Measurements from ENCODE around the gene UBTF. TPM values are rescaled to one million over a fixed set of nuclear protein-coding genes. Genes with fewer than 3 reads are reported as not detected.

UBTF gene
- total and polyA plus RNA-seq, 7 experiments from 2014 or later = 49.0 to 303 (median 162) TPM

DNA sequence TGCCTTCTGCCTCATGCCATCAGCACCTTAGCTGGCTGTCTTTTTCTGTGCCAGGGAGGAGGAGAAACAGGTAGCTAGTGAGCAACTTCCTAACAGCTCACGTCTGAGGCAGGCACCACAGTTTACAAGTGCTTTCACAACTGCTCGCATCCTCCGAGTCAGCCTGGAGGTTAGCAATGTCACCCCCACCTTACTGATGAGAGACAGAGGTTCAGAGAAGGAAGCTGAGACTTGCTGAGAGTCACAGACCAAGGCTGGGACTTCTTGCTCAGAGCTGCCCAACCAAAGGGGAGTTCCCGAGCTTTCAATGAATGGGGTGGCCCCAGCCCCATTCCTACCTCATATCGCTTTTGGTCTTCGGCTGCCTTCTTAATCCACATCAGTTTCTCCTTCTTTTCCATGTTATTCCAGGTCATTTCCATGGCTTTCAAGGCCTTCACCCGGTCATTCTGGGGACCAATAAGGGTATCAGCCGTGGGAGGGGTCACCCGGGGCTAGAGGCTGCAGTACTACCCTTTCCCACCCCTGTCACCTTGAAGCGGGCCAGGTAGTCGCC, 9.6 kb downstream of the UBTF start:
- Mint-ChIP-seq H3K27me3 (no peaks in the 10 kb centered on the region), H3K4me3 (peak overlapping the region; percentile 16 to 77 (median 60)), H3K9me3 (no peaks in the 10 kb centered on the region), H3K36me3 (peaks cover 9 to 36% (median 26%) of the 10 kb centered on the region in 5 donors), H3K27ac (peak overlapping the region; percentile 52 to 90 (median 81)), H3K4me1 (peaks cover 23 to 61% (median 45%) of the 10 kb centered on the region in 7 donors)
- Histone ChIP-seq H3K27ac (ENCODE audit: low read depth, low read length) (peak overlapping the region; percentile 68), H3K36me3 (ENCODE audit: control insufficient read depth in 2 of 3, insufficient read depth in 3 of 3, low read length in 3 of 3) (peaks cover 26 to 75% (median 30%) of the 10 kb centered on the region in 3 experiments), H3K4me1 (ENCODE audit: control insufficient read depth in 2 of 2, insufficient read depth in 2 of 2, low read length in 2 of 2) (peaks cover 18 to 40% of the 10 kb centered on the region in 2 donors), H3K4me3 (ENCODE audit: low read length) (no peak overlapping the region), H3K27me3 (ENCODE audit: control insufficient read depth in 2 of 2, insufficient read depth in 2 of 2, low read length in 2 of 2) (no peaks in the 10 kb centered on the region), H3K9me3 (ENCODE audit: control insufficient read depth in 2 of 3, low read length in 3 of 3) (no peaks in the 10 kb centered on the region)
- intact Hi-C loops (cut with micrococcal nuclease) = loop anchor here (1.0 to 10.0 kb wide), 9 partner anchors 8 to 1105 kb away; partner anchors contain the start of genes GRN (in 1 of the 2), HROB (in 1 of the 2), MAP3K14 (in 1 of the 2) and SLC25A39 (in 1 of the 2)
- POLR2A ChIA-PET = interaction anchor here (0.7 to 14.1 kb wide), 14 partner anchors 10 to 141 kb away, joined by 3 to 319 read pairs (median 5); partner anchors contain the start of genes ATXN7L3, HDAC5, SLC25A39 and TMUB2
- peak in 1 of 9 donors; percentile 17 for DNase-seq
- ATAC-seq = no peak
- CTCF ChIA-PET = interaction anchor here (0.6 to 5.0 kb wide), 19 partner anchors 8 to 144 kb away, joined by 3 to 47 read pairs (median 7); partner anchors contain the start of genes GRN, HDAC5, TMUB2 and UBTF

DNA sequence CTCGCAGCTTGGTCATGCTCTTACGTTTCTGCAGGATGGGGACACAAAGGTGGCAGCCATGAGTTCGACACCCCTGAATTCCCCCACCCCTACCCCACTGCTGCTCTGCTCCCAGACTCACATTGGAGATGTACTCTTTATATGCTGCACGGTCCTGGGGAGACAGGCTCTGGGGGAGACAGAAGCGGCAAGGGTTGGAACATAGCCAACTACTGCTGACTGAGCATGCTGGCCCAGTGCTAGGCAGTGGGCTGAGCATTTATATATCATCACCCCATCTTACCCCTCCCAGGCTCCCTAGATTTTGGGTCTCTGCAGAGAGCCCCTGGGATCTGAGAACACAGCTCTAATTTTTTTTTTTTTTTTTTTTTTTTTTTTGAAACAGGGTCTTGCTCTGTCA, 11.7 kb downstream of the UBTF start:
- Mint-ChIP-seq H3K4me1 (peaks cover 22 to 59% (median 46%) of the 10 kb centered on the region in 7 donors), H3K27me3 (no peaks in the 10 kb centered on the region), H3K27ac (peak overlapping the region in 3 of 9 donors; percentile 12 to 66 (median 48)), H3K9me3 (peaks cover 0 to 3% (median 0%) of the 10 kb centered on the region in 11 donors), H3K36me3 (peaks cover 5 to 24% (median 13%) of the 10 kb centered on the region in 5 donors), H3K4me3 (peak overlapping the region in 1 of 10 donors; percentile 59)
- Histone ChIP-seq H3K27ac (ENCODE audit: low read depth, low read length) (no peak overlapping the region), H3K4me3 (ENCODE audit: low read length) (no peak overlapping the region), H3K27me3 (ENCODE audit: control insufficient read depth in 2 of 2, insufficient read depth in 2 of 2, low read length in 2 of 2) (no peaks in the 10 kb centered on the region), H3K4me1 (ENCODE audit: control insufficient read depth in 2 of 2, insufficient read depth in 2 of 2, low read length in 2 of 2) (peaks cover 22 to 32% of the 10 kb centered on the region in 2 donors), H3K36me3 (ENCODE audit: control insufficient read depth in 2 of 3, insufficient read depth in 3 of 3, low read length in 3 of 3) (peaks cover 19 to 54% (median 23%) of the 10 kb centered on the region in 3 experiments), H3K9me3 (ENCODE audit: control insufficient read depth in 2 of 3, low read length in 3 of 3) (no peaks in the 10 kb centered on the region)
- ChIA-PET POLR2A (interaction anchor here (0.6 to 7.9 kb wide), 3 partner anchors 12 to 122 kb away, joined by 3 to 135 read pairs (median 3); partner anchors contain the start of gene UBTF), CTCF (interaction anchor here (0.6 to 5.0 kb wide), 3 partner anchors 19 to 834 kb away, joined by 3 to 47 read pairs (median 4); no protein-coding TSS in a partner anchor)
- ATAC-seq (no peak), DNase-seq (no peak)
- intact Hi-C loops (cut with micrococcal nuclease) = no loop called here

DNA sequence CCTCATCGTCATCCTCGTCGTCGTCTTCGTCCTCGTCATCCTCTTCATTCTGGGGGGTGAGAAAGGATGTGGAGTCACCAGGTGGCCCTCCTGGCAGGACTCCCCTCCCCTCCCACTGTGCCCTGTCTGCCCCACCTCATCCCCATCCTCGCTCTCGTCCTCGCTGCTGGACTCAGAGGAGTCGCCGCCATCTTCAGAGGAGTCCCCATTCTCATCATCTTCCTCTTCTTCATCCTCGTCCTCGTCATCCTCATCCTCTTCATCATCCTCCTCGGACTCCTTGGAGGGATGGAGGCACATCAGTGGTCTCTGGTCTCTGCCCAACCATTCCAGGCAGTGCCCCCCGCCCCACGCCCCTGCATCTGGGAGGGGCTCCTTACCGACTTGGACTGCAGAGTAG, 12.2 kb downstream of the UBTF start:
- Mint-ChIP-seq H3K4me1 (peaks cover 22 to 61% (median 49%) of the 10 kb centered on the region in 7 donors), H3K9me3 (peaks cover 0 to 3% (median 0%) of the 10 kb centered on the region in 11 donors), H3K27me3 (no peaks in the 10 kb centered on the region), H3K36me3 (peaks cover 5 to 24% (median 13%) of the 10 kb centered on the region in 5 donors), H3K27ac (peak overlapping the region in 3 of 9 donors; percentile 40 to 72 (median 48)), H3K4me3 (peak overlapping the region in 1 of 10 donors; percentile 59)
- no peak for ATAC-seq
- DNase-seq = no peak
- H3K4me1 ChIP-seq (ENCODE audit: control insufficient read depth in 2 of 2, insufficient read depth in 2 of 2, low read length in 2 of 2) = peaks cover 22 to 32% of the 10 kb centered on the region in 2 donors
- no peak overlapping the region for H3K27ac ChIP-seq (ENCODE audit: low read depth, low read length)
- peaks cover 19 to 51% (median 23%) of the 10 kb centered on the region in 3 experiments for H3K36me3 ChIP-seq (ENCODE audit: control insufficient read depth in 2 of 3, insufficient read depth in 3 of 3, low read length in 3 of 3)
- ChIA-PET POLR2A (interaction anchor here (0.6 to 7.9 kb wide), 4 partner anchors 12 to 123 kb away, joined by 3 to 135 read pairs (median 5); partner anchors contain the start of gene UBTF), CTCF (interaction anchor here (1.8 kb wide), 1 partner anchor 123 kb away, joined by 8 read pairs; no protein-coding TSS in a partner anchor)
- no peaks in the 10 kb centered on the region for H3K27me3 ChIP-seq (ENCODE audit: control insufficient read depth in 2 of 2, insufficient read depth in 2 of 2, low read length in 2 of 2)
- H3K4me3 ChIP-seq (ENCODE audit: low read length) = no peak overlapping the region
- no peaks in the 10 kb centered on the region for H3K9me3 ChIP-seq (ENCODE audit: control insufficient read depth in 2 of 3, low read length in 3 of 3)
- intact Hi-C loops (cut with micrococcal nuclease) = no loop called here

GRCh38 chr17:44206825-44207155, 12.7 kb downstream of the UBTF start:
- no peaks in the 10 kb centered on the region for H3K9me3 ChIP-seq (ENCODE audit: control insufficient read depth in 2 of 3, low read length in 3 of 3)
- H3K4me1 Mint-ChIP-seq = peaks cover 22 to 61% (median 50%) of the 10 kb centered on the region in 7 donors
- peaks cover 22 to 32% of the 10 kb centered on the region in 2 donors for H3K4me1 ChIP-seq (ENCODE audit: control insufficient read depth in 2 of 2, insufficient read depth in 2 of 2, low read length in 2 of 2)
- H3K27me3 ChIP-seq (ENCODE audit: control insufficient read depth in 2 of 2, insufficient read depth in 2 of 2, low read length in 2 of 2) = no peaks in the 10 kb centered on the region
- H3K9me3 Mint-ChIP-seq = peaks cover 0 to 3% (median 0%) of the 10 kb centered on the region in 11 donors
- no peak overlapping the region for H3K4me3 Mint-ChIP-seq
- CTCF ChIA-PET = interaction anchor here (1.8 kb wide), 1 partner anchor 124 kb away, joined by 8 read pairs; no protein-coding TSS in a partner anchor
- no peak for DNase-seq
- intact Hi-C loops (cut with micrococcal nuclease) = no loop called here
- POLR2A ChIA-PET = interaction anchor here (1.0 to 7.9 kb wide), 5 partner anchors 8 to 124 kb away, joined by 3 to 135 read pairs (median 6); partner anchors contain the start of gene UBTF
- peak overlapping the region in 1 of 9 donors; percentile 61 for H3K27ac Mint-ChIP-seq
- peaks cover 19 to 47% (median 23%) of the 10 kb centered on the region in 3 experiments for H3K36me3 ChIP-seq (ENCODE audit: control insufficient read depth in 2 of 3, insufficient read depth in 3 of 3, low read length in 3 of 3)
- no peak overlapping the region for H3K27ac ChIP-seq (ENCODE audit: low read depth, low read length)
- H3K4me3 ChIP-seq (ENCODE audit: low read length) = no peak overlapping the region
- H3K36me3 Mint-ChIP-seq = peaks cover 5 to 24% (median 13%) of the 10 kb centered on the region in 5 donors
- no peaks in the 10 kb centered on the region for H3K27me3 Mint-ChIP-seq
- ATAC-seq = no peak

- Mint-ChIP-seq H3K4me3 (no peak overlapping the region), H3K27ac (peak overlapping the region in 8 of 9 donors; percentile 27 to 77 (median 54)), H3K9me3 (peaks cover 0 to 3% (median 0%) of the 10 kb centered on the region in 11 donors), H3K27me3 (no peaks in the 10 kb centered on the region), H3K4me1 (peaks cover 28 to 57% (median 48%) of the 10 kb centered on the region in 7 donors), H3K36me3 (peaks cover 5 to 24% (median 11%) of the 10 kb centered on the region in 5 donors)
- H3K36me3 ChIP-seq (ENCODE audit: control insufficient read depth in 2 of 3, insufficient read depth in 3 of 3, low read length in 3 of 3) = peaks cover 19 to 41% (median 19%) of the 10 kb centered on the region in 3 experiments
- H3K27ac ChIP-seq (ENCODE audit: low read depth, low read length) = no peak overlapping the region
- no peaks in the 10 kb centered on the region for H3K9me3 ChIP-seq (ENCODE audit: control insufficient read depth in 2 of 3, low read length in 3 of 3)
- ChIA-PET CTCF (interaction anchor here (0.7 to 1.8 kb wide), 2 partner anchors 23 to 124 kb away, joined by 3 to 8 read pairs; no protein-coding TSS in a partner anchor), POLR2A (interaction anchor here (0.5 to 7.9 kb wide), 6 partner anchors 8 to 602 kb away, joined by 3 to 135 read pairs (median 5); partner anchors contain the start of gene UBTF)
- peak in 1 of 9 donors; percentile 20 for DNase-seq
- peaks cover 22 to 30% of the 10 kb centered on the region in 2 donors for H3K4me1 ChIP-seq (ENCODE audit: control insufficient read depth in 2 of 2, insufficient read depth in 2 of 2, low read length in 2 of 2)
- no peak overlapping the region for H3K4me3 ChIP-seq (ENCODE audit: low read length)
- intact Hi-C loops (cut with micrococcal nuclease) = no loop called here
- no peaks in the 10 kb centered on the region for H3K27me3 ChIP-seq (ENCODE audit: control insufficient read depth in 2 of 2, insufficient read depth in 2 of 2, low read length in 2 of 2)
- no peak for ATAC-seq
Measured at GRCh38 chr17:44205962-44206824, 13.3 kb downstream of the UBTF start.
